Transverse colon (tissue), 4 donors: ENCODE measurements around the gene ABCC1. TPM values are rescaled to one million over a fixed set of nuclear protein-coding genes. Genes with fewer than 3 reads are reported as not detected.

ENCODE experiments used
- DNase-seq: peaks from one replicate; pipeline ENCODE4 v3.0.0-alpha.2; 2019
- H3K27ac ChIP-seq, 4 donors: fragments of 200-600 bp; sonication (generic); 2 replicates each; pipeline ENCODE4 v1.5.1; 2016 to 2018; ENCODE audit warnings: inconsistent platforms in 4 of 4
- H3K27me3 ChIP-seq: fragments of 200-600 bp; sonication (generic); 2 replicates; pipeline ENCODE4 v1.5.1; 2017; ENCODE audit warnings: inconsistent platforms
- H3K36me3 ChIP-seq, 4 donors: fragments of 200-600 bp; sonication (generic); 2 replicates each; pipeline ENCODE4 v1.5.1; 2017 to 2019; ENCODE audit warnings: inconsistent platforms in 4 of 4
- H3K4me1 ChIP-seq, 4 donors: fragments of 200-600 bp; sonication (generic); 2 replicates each; pipeline ENCODE4 v1.5.1; 2017 to 2020; ENCODE audit warnings: inconsistent platforms in 4 of 4
- H3K4me3 ChIP-seq, 4 donors: fragments of 200-600 bp; sonication (generic); 1 replicate in 1 of 4; 2 replicates in 3 of 4; pipeline versions ENCODE4 v1.5.1 to v1.6.1; 2017 to 2019; ENCODE audit warnings: inconsistent platforms in 4 of 4
- H3K9me3 ChIP-seq, 2 donors: fragments of 200-600 bp; sonication (generic); 2 replicates each; pipeline ENCODE4 v1.5.1; 2017 to 2019; ENCODE audit warnings: inconsistent platforms in 2 of 2
- EP300 ChIP-seq: sonication (generic); formaldehyde crosslinking; IDR thresholded peaks from one replicate; pipeline ENCODE4 v1.6.1; 2017; ENCODE audit warnings: antibody characterized with exemption, low read depth
- POLR2A ChIP-seq: fragments of 450-650 bp; IDR thresholded peaks from one replicate; pipeline ENCODE4 v1.6.1; 2016; ENCODE audit warnings: antibody characterized with exemption, mild to moderate bottlenecking, moderate library complexity
- POLR2AphosphoS5 ChIP-seq, 3 donors: sonication (generic); formaldehyde crosslinking; IDR thresholded peaks; one replicate each; pipeline ENCODE4 v1.6.1; 2016; ENCODE audit warnings: antibody characterized with exemption in 3 of 3
- WGBS, 2 donors: methylation state at CpG; one replicate each; pipeline ENCODE4 v1.1.5; 2018; ENCODE audit warnings: low coverage in 1 of 2; 5-methylcytosine and 5-hydroxymethylcytosine counted together
- in situ Hi-C, 4 donors: fragments of 200-750 bp; cut with MboI; loops; one replicate each; pipeline versions ENCODE4 v1.15.0 to v1.15.1; 2017; ENCODE audit warnings: low sequenced_read_pairs in 3 of 4, low pct_ligation_motif_present in 1 of 4, low pct_unique_long_range_greater_than_20kb in 1 of 4
- intact Hi-C: fragments of 100-400 bp; cut with DNase I; formaldehyde crosslinking; loops from one replicate; pipeline ENCODE4 v1.15.1; 2023; ENCODE audit warnings: low total_unique reads
- total RNA-seq, 4 donors: library from RNA; depleted of rRNA; stranded (reverse); fragments of >200 nt; gene quantifications; one replicate each; pipeline ENCODE4 v1.1.0, GENCODE V29; 2016
- TF ChIP-seq, protein P1 (sequence below), 5 experiments: fragments of 200-600 bp in 3 of 5; fragments of 450-650 bp in 2 of 5; sonication (generic) in 3 of 5; IDR thresholded peaks; 1 replicate in 2 of 5; 2 replicates in 3 of 5; pipeline ENCODE4 v1.5.1; 2016 to 2017; ENCODE audit warnings: antibody characterized with exemption in 5 of 5, inconsistent platforms in 3 of 5, mild to moderate bottlenecking in 2 of 5, moderate library complexity in 1 of 5

ABCC1 gene
- total RNA-seq, 4 donors from 2014 or later, result 17.1 to 67.3 (median 36.9) TPM

DNA sequence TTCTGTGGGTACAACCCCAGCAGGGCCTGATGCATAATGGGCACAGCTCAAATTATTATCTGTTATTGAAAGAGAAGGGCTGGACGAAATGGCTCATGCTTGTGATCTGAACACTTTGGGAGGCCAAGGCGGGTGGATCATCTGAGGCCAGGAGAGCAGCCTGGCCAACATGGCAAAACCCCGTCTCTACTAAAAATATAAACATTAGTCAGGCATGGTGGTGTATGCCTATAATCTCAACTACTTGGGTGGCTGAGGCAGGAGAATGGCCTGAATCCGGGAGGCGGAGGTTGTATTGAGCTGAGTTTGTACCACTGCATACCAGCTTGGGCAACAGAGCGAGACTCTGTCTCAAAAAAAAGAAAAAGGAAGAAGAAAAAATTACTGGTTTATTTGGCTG is 100.7 kb downstream of the ABCC1 start:
- Histone ChIP-seq H3K9me3 (no peaks in the 10 kb centered on the region), H3K27ac (peak overlapping the region in 2 of 4 donors; percentile 2 to 10), H3K4me3 (no peak overlapping the region), H3K36me3 (peaks cover 0 to 33% (median 11%) of the 10 kb centered on the region in 4 donors), H3K27me3 (no peaks in the 10 kb centered on the region), H3K4me1 (no peaks in the 10 kb centered on the region)
- 90 to 94% methylated on average over 6 of the region's 6 CpGs for WGBS, 2 donors
- in situ Hi-C loops, result no loop called here
- TF ChIP-seq POLR2A (no peak), EP300 (no peak), POLR2AphosphoS5 (IDR thresholded peaks at IDR 0.05) (no peak)
- TF ChIP-seq, protein P1, sequence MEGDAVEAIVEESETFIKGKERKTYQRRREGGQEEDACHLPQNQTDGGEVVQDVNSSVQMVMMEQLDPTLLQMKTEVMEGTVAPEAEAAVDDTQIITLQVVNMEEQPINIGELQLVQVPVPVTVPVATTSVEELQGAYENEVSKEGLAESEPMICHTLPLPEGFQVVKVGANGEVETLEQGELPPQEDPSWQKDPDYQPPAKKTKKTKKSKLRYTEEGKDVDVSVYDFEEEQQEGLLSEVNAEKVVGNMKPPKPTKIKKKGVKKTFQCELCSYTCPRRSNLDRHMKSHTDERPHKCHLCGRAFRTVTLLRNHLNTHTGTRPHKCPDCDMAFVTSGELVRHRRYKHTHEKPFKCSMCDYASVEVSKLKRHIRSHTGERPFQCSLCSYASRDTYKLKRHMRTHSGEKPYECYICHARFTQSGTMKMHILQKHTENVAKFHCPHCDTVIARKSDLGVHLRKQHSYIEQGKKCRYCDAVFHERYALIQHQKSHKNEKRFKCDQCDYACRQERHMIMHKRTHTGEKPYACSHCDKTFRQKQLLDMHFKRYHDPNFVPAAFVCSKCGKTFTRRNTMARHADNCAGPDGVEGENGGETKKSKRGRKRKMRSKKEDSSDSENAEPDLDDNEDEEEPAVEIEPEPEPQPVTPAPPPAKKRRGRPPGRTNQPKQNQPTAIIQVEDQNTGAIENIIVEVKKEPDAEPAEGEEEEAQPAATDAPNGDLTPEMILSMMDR (IDR thresholded peaks at IDR 0.05), result no peak
- intact Hi-C loops, result no loop called here
- no peak for DNase-seq

DNA sequence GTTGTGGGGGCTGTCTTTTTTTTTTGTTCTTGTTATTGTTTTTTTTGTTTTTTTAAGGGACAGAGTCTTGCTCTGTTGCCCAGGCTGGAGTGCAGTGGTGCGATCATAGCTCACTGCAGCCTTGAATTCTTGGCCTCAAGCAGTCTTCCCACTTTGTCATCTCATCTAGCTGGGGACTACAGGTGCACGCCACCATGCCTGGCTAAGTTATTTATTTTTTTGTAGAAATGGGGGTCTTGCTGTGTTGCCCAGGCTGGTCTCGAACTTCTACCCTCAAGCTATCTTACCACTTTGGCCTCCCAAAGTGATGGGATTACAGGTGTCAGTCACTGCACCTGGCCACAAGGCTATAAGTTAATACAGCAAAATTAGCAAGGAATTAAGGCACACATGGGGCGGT is 101.7 kb downstream of the ABCC1 start:
- Histone ChIP-seq H3K36me3 (peaks cover 0 to 26% (median 8%) of the 10 kb centered on the region in 4 donors), H3K4me3 (no peak overlapping the region), H3K4me1 (no peaks in the 10 kb centered on the region), H3K9me3 (no peaks in the 10 kb centered on the region), H3K27ac (no peak overlapping the region), H3K27me3 (no peaks in the 10 kb centered on the region)
- intact Hi-C loops, result no loop called here
- no peak for DNase-seq
- in situ Hi-C loops, result no loop called here
- 90 to 96% methylated on average over 2 to 4 of the region's 4 CpGs for WGBS, 2 donors
- TF ChIP-seq, protein P1 (IDR thresholded peaks at IDR 0.05), result no peak
- TF ChIP-seq EP300 (no peak), POLR2AphosphoS5 (IDR thresholded peaks at IDR 0.05) (no peak), POLR2A (no peak)

DNA sequence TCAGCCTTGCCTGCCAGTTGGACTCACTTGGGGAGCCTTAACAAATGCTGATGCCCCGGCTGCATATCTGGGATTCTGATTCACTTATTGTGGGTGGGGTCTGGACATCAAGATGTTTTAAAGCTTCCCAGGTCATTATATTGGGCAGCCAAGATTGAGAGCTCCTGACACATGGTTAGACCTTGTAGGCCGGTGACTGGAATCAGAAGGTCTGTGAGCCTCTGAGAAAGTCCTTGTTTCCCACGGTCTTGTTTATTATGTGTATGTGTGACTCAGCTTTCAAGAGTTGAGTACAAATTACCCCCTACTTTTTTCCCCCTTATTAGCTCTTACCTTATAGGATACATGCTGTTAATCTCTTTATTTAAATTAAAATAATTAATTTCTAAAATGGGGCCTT is 103.5 kb downstream of the ABCC1 start:
- H3K4me3 ChIP-seq, result no peak overlapping the region
- peaks cover 0 to 2% (median 0%) of the 10 kb centered on the region in 4 donors for H3K4me1 ChIP-seq
- DNase-seq, result no peak
- H3K9me3 ChIP-seq, result no peaks in the 10 kb centered on the region
- H3K27ac ChIP-seq, result no peak overlapping the region
- WGBS, 2 donors, result 75 to 95% methylated on average over 2 to 3 of the region's 3 CpGs
- in situ Hi-C loops (no loop called here), intact Hi-C loops (no loop called here)
- TF ChIP-seq EP300, result no peak
- TF ChIP-seq POLR2AphosphoS5 (IDR thresholded peaks at IDR 0.05), result no peak
- TF ChIP-seq, protein P1 (IDR thresholded peaks at IDR 0.05), result no peak
- no peak for TF ChIP-seq POLR2A
- H3K27me3 ChIP-seq, result no peaks in the 10 kb centered on the region
- H3K36me3 ChIP-seq, result peaks cover 0 to 13% (median 6%) of the 10 kb centered on the region in 4 donors

DNA sequence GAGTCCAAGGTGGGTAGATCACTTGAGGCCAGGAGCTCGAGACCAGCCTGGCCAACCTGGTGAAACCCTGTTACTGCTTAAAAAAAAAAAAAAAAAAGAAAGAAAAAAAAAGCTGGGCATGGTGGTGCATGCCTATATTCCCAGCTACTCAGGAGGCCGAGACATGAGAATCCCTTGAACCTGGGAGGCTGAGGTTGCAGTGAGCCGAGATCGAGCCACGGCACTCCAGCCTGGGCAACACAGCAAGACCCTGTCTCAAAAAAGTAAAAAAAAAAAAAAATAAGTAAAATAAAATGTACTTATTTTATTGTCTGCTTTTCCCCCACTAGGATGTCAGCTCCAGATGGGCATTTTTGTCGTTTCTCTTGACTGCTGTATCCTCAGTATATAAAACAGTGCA is 107.7 kb downstream of the ABCC1 start:
- no peak overlapping the region for H3K4me3 ChIP-seq
- H3K9me3 ChIP-seq, result no peaks in the 10 kb centered on the region
- in situ Hi-C loops, result no loop called here
- no peak for TF ChIP-seq EP300
- no peak for TF ChIP-seq POLR2A
- no peak for TF ChIP-seq POLR2AphosphoS5 (IDR thresholded peaks at IDR 0.05)
- TF ChIP-seq, protein P1 (IDR thresholded peaks at IDR 0.05), result no peak
- H3K4me1 ChIP-seq, result peaks cover 0 to 10% (median 7%) of the 10 kb centered on the region in 4 donors
- no peaks in the 10 kb centered on the region for H3K27me3 ChIP-seq
- 92 to 93% methylated on average over 5 to 6 of the region's 6 CpGs for WGBS, 2 donors
- intact Hi-C loops, result no loop called here
- H3K27ac ChIP-seq, result peak overlapping the region in 1 of 4 donors; percentile 21
- no peak for DNase-seq
- H3K36me3 ChIP-seq, result peaks cover 0 to 9% (median 2%) of the 10 kb centered on the region in 4 donors
